Breast epithelium (tissue), 4 donors: ENCODE measurements around the gene NNMT. TPM values are rescaled to one million over a fixed set of nuclear protein-coding genes. Genes with fewer than 3 reads are reported as not detected.

ENCODE experiments used
- DNase-seq, 2 donors: peaks; one replicate each; pipeline ENCODE4 v3.0.0-alpha.2; 2019; ENCODE audit warnings: low spot score in 2 of 2
- H3K27ac ChIP-seq, 2 donors: fragments of 200-600 bp; sonication (generic) in 1 of 2; one replicate each; pipeline ENCODE4 v1.5.1; 2016 to 2019; ENCODE audit warnings: mild to moderate bottlenecking in 1 of 2
- H3K27me3 ChIP-seq, 2 donors: fragments of 200-600 bp; sonication (generic) in 1 of 2; one replicate each; pipeline versions ENCODE4 v1.5.1 to v1.6.0; 2017 to 2019; ENCODE audit warnings: control low read depth in 1 of 2, mild to moderate bottlenecking in 1 of 2
- H3K36me3 ChIP-seq: fragments of 200-600 bp; one replicate; pipeline ENCODE4 v1.5.1; 2019
- H3K4me1 ChIP-seq, 2 donors: fragments of 200-600 bp; sonication (generic); one replicate each; pipeline ENCODE4 v1.5.1; 2016 to 2019; ENCODE audit warnings: control low read depth in 1 of 2
- H3K4me3 ChIP-seq, 3 donors: fragments of 200-600 bp; sonication (generic); 1 replicate in 2 of 3; 2 replicates in 1 of 3; pipeline ENCODE4 v1.5.1; 2016 to 2019; ENCODE audit warnings: mild to moderate bottlenecking in 3 of 3, moderate library complexity in 2 of 3
- H3K9me3 ChIP-seq, 2 donors: fragments of 200-600 bp; sonication (generic) in 1 of 2; one replicate each; pipeline ENCODE4 v1.5.1; 2016 to 2019; ENCODE audit warnings: control low read depth in 1 of 2
- CTCF ChIP-seq, 3 donors: fragments of 450-650 bp; IDR thresholded peaks; one replicate each; pipeline ENCODE4 v1.5.1; 2016 to 2017; ENCODE audit warnings: antibody characterized with exemption in 3 of 3, mild to moderate bottlenecking in 3 of 3, moderate library complexity in 3 of 3
- POLR2A ChIP-seq: fragments of 450-650 bp; IDR thresholded peaks from one replicate; pipeline ENCODE4 v1.6.1; 2016; ENCODE audit warnings: antibody characterized with exemption, mild to moderate bottlenecking, moderate library complexity
- POLR2AphosphoS5 ChIP-seq, 3 donors: sonication (generic); formaldehyde crosslinking; IDR thresholded peaks; one replicate each; pipeline ENCODE4 v1.6.1; 2017; ENCODE audit warnings: antibody characterized with exemption in 3 of 3
- intact Hi-C: fragments of 100-400 bp; cut with DNase I; formaldehyde crosslinking; loops from one replicate; pipeline ENCODE4 v1.15.1; 2023; ENCODE audit warnings: low total_unique reads
- total RNA-seq, 3 donors: library from RNA; depleted of rRNA; stranded (reverse); fragments of >200 nt; gene quantifications; one replicate each; pipeline ENCODE4 v1.1.0, GENCODE V29; 2016

The NNMT gene
- total RNA-seq, 3 donors from 2014 or later, result 987 to 2,750 (median 1,078) TPM

GRCh38 chr11:114288136-114288535 is 8.1 kb upstream of the NNMT start:
- Histone ChIP-seq H3K27me3 (no peaks in the 10 kb centered on the region), H3K9me3 (no peaks in the 10 kb centered on the region), H3K27ac (no peak overlapping the region), H3K36me3 (no peaks in the 10 kb centered on the region), H3K4me3 (no peak overlapping the region), H3K4me1 (peaks cover 4 to 8% of the 10 kb centered on the region in 2 donors)
- intact Hi-C loops, result no loop called here
- TF ChIP-seq POLR2AphosphoS5 (IDR thresholded peaks at IDR 0.05) (no peak), POLR2A (no peak), CTCF (IDR thresholded peaks at IDR 0.05) (no peak)
- DNase-seq, result no peak

- H3K4me1 ChIP-seq, result peaks cover 4 to 8% of the 10 kb centered on the region in 2 donors
- TF ChIP-seq POLR2A (no peak), CTCF (IDR thresholded peaks at IDR 0.05) (no peak), POLR2AphosphoS5 (IDR thresholded peaks at IDR 0.05) (no peak)
- no peaks in the 10 kb centered on the region for H3K9me3 ChIP-seq
- no peaks in the 10 kb centered on the region for H3K27me3 ChIP-seq
- no peak overlapping the region for H3K4me3 ChIP-seq
- no peak for DNase-seq
- H3K36me3 ChIP-seq, result no peaks in the 10 kb centered on the region
- intact Hi-C loops, result no loop called here
- H3K27ac ChIP-seq, result no peak overlapping the region
Measured at GRCh38 chr11:114289779-114290178, 6.4 kb upstream of the NNMT start.

- intact Hi-C loops, result no loop called here
- TF ChIP-seq CTCF (IDR thresholded peaks at IDR 0.05) (no peak), POLR2AphosphoS5 (IDR thresholded peaks at IDR 0.05) (no peak), POLR2A (no peak)
- Histone ChIP-seq H3K4me1 (peaks cover 0 to 8% of the 10 kb centered on the region in 2 donors), H3K27ac (no peak overlapping the region), H3K27me3 (no peaks in the 10 kb centered on the region), H3K9me3 (no peaks in the 10 kb centered on the region), H3K36me3 (no peaks in the 10 kb centered on the region), H3K4me3 (no peak overlapping the region)
- DNase-seq, result no peak
Measured at GRCh38 chr11:114290503-114291235, 5.5 kb upstream of the NNMT start.

- intact Hi-C loops, result no loop called here
- Histone ChIP-seq H3K4me3 (peak overlapping the region in 2 of 3 donors; percentile 15 to 29), H3K27ac (peak overlapping the region in 1 of 2 donors; percentile 97), H3K36me3 (no peaks in the 10 kb centered on the region), H3K9me3 (no peaks in the 10 kb centered on the region), H3K4me1 (peaks cover 0 to 8% of the 10 kb centered on the region in 2 donors), H3K27me3 (no peaks in the 10 kb centered on the region)
- no peak for DNase-seq
- TF ChIP-seq POLR2A, result no peak
- no peak for TF ChIP-seq CTCF (IDR thresholded peaks at IDR 0.05)
- no peak for TF ChIP-seq POLR2AphosphoS5 (IDR thresholded peaks at IDR 0.05)
Measured at GRCh38 chr11:114291381-114291780, 4.8 kb upstream of the NNMT start.

GRCh38 chr11:114291842-114292680 is 4.1 kb upstream of the NNMT start:
- peak overlapping the region; percentile 97 to 99 for H3K27ac ChIP-seq
- H3K9me3 ChIP-seq, result no peaks in the 10 kb centered on the region
- no peaks in the 10 kb centered on the region for H3K36me3 ChIP-seq
- H3K4me1 ChIP-seq, result peaks cover 0 to 8% of the 10 kb centered on the region in 2 donors
- H3K4me3 ChIP-seq, result peak overlapping the region; percentile 7 to 29 (median 15)
- TF ChIP-seq POLR2AphosphoS5 (IDR thresholded peaks at IDR 0.05), result no peak
- TF ChIP-seq CTCF (IDR thresholded peaks at IDR 0.05), result no peak
- no peak for TF ChIP-seq POLR2A
- no peak for DNase-seq
- intact Hi-C loops, result no loop called here
- no peaks in the 10 kb centered on the region for H3K27me3 ChIP-seq
